HG02938 (cell line): ENCODE results near the gene TRAF4.

Source experiments
- ATAC-seq: cut with Tn5 transposase; IDR thresholded peaks from one replicate; pipeline ENCODE4 v1.9.1; 2021; ENCODE audit warnings: mild to moderate bottlenecking, moderate library complexity; ENCODE audit not compliant: unreplicated experiment

The TRAF4 gene

GRCh38 chr17:28743243-28744103, at the start of gene TRAF4:
TRAF4 (plus strand) TSS chr17:28744011; CDS start chr17:28744113, 102 bp downstream.
- ATAC-seq = peak; percentile 50

GRCh38 chr17:28698253-28698941, 45.4 kb upstream of the TRAF4 start:
- ATAC-seq = no peak

- ATAC-seq = no peak
Measured at GRCh38 chr17:28700278-28700677, 43.5 kb upstream of the TRAF4 start.

GRCh38 chr17:28700830-28701492, 42.9 kb upstream of the TRAF4 start:
- ATAC-seq = no peak

- no peak for ATAC-seq
Measured at GRCh38 chr17:28702026-28702751, 41.6 kb upstream of the TRAF4 start.

- no peak for ATAC-seq
Measured at GRCh38 chr17:28702752-28703150, 41.1 kb upstream of the TRAF4 start.

GRCh38 chr17:28703552-28704218, 40.1 kb upstream of the TRAF4 start:
- no peak for ATAC-seq

GRCh38 chr17:28704219-28704858, 39.5 kb upstream of the TRAF4 start:
- ATAC-seq = no peak

GRCh38 chr17:28705074-28705659, 38.6 kb upstream of the TRAF4 start:
- ATAC-seq = no peak

GRCh38 chr17:28705728-28706334, 38.0 kb upstream of the TRAF4 start:
- no peak for ATAC-seq

GRCh38 chr17:28706471-28707338, 37.1 kb upstream of the TRAF4 start:
- no peak for ATAC-seq

GRCh38 chr17:28707339-28707720, 36.5 kb upstream of the TRAF4 start:
- no peak for ATAC-seq

- peak; percentile 75 for ATAC-seq
Measured at GRCh38 chr17:28710861-28711722, 32.7 kb upstream of the TRAF4 start.

- ATAC-seq = peak; percentile 16
Measured at GRCh38 chr17:28711723-28712031, 32.1 kb upstream of the TRAF4 start, which contains the start of gene PROCA1. PROCA1 (minus strand) TSS chr17:28711888; CDS start chr17:28711660, 228 bp downstream.

- no peak for ATAC-seq
Measured at GRCh38 chr17:28712032-28712704, 31.6 kb upstream of the TRAF4 start.

GRCh38 chr17:28712705-28713415, 31.0 kb upstream of the TRAF4 start:
- no peak for ATAC-seq
